OCI-LY7 (cell line): ENCODE data around the gene ZFP36. TPM values are rescaled to one million over a fixed set of nuclear protein-coding genes. Genes with fewer than 3 reads are reported as not detected.
A peak's percentile ranks its signal among the peaks of the same experiment; 100 is the strongest.

Source experiments
- BruUV-seq: library from RNA; stranded (reverse); fragments of 400-500 nt; replicated peaks from 2 replicates; lab custom pipeline; 2021; lab: Mats Ljungman, UMichigan
- CTCF ChIA-PET: fragments of 300-600 bp; sonication (Branson Sonifier 250); formaldehyde crosslinking; loops from one replicate; lab custom pipeline; 2022; ENCODE audit warnings: antibody characterized with exemption; ENCODE audit not compliant: unreplicated experiment; lab: Charles Lee
- POLR2A ChIA-PET: fragments of 300-600 bp; sonication (Branson Sonifier 250); formaldehyde crosslinking; loops from one replicate; lab custom pipeline; 2022; ENCODE audit warnings: antibody characterized with exemption; lab: Charles Lee
- DNase-seq: peaks from one replicate; pipeline ENCODE4 v3.0.0-alpha.2; 2015; ENCODE audit warnings: low spot score
- H2AFZ ChIP-seq: fragments of 200-600 bp; sonication (generic), shearing (Covaris generic); 2 replicates; pipeline ENCODE4 v1.6.1; 2014; ENCODE audit warnings: mild to moderate bottlenecking, antibody characterized with exemption, low read length, moderate library complexity
- H3K27ac ChIP-seq: fragments of 200-600 bp; sonication (generic); 2 replicates; pipeline ENCODE4 v1.5.1; 2014; ENCODE audit warnings: mixed run types, low read depth, mild to moderate bottlenecking, moderate library complexity, low read length, inconsistent platforms; ENCODE audit not compliant: poor library complexity, severe bottlenecking
- H3K36me3 ChIP-seq: fragments of 200-600 bp; sonication (generic); 2 replicates; pipeline ENCODE4 v1.6.1; 2014; ENCODE audit warnings: mild to moderate bottlenecking, antibody characterized with exemption, low read length, moderate library complexity, mixed read lengths; ENCODE audit not compliant: insufficient read depth
- H3K4me1 ChIP-seq: fragments of 200-600 bp; sonication (generic); 2 replicates; pipeline ENCODE4 v1.5.1; 2014; ENCODE audit warnings: mild to moderate bottlenecking, low read length; ENCODE audit not compliant: insufficient read depth, poor library complexity, severe bottlenecking
- H3K4me2 ChIP-seq: fragments of 200-600 bp; sonication (generic); 2 replicates; pipeline ENCODE4 v1.6.1; 2014; ENCODE audit warnings: mild to moderate bottlenecking, low read length
- H3K4me3 ChIP-seq: fragments of 200-600 bp; sonication (generic); 2 replicates; pipeline ENCODE4 v1.5.1; 2014; ENCODE audit warnings: mild to moderate bottlenecking, low read depth, low read length; ENCODE audit not compliant: poor library complexity, severe bottlenecking
- H3K79me2 ChIP-seq: fragments of 200-600 bp; sonication (generic); 2 replicates; pipeline ENCODE4 v1.6.1; 2016; ENCODE audit warnings: low read depth, mild to moderate bottlenecking, low read length, moderate library complexity, mixed read lengths; ENCODE audit not compliant: insufficient read depth
- H3K9me2 ChIP-seq: fragments of 200-600 bp; sonication (generic); 2 replicates; pipeline ENCODE4 v1.6.1; 2016; ENCODE audit warnings: mild to moderate bottlenecking, low read length, mixed read lengths; ENCODE audit not compliant: insufficient read depth
- H3K9me3 ChIP-seq: fragments of 200-600 bp; sonication (generic); 2 replicates; pipeline ENCODE4 v1.6.1; 2014; ENCODE audit warnings: mild to moderate bottlenecking, mixed run types, low read length, mixed read lengths
- H4K20me1 ChIP-seq: fragments of 200-600 bp; sonication (generic); 2 replicates; pipeline ENCODE4 v1.6.1; 2014; ENCODE audit warnings: mild to moderate bottlenecking, antibody characterized with exemption, low read length, moderate library complexity, mixed read lengths; ENCODE audit not compliant: insufficient read depth
- EZH2phosphoT487 ChIP-seq: fragments of 200-600 bp; sonication (generic); IDR thresholded peaks from 2 replicates; pipeline ENCODE4 v1.6.1; 2018; ENCODE audit warnings: low read depth, borderline replicate concordance, mild to moderate bottlenecking, mixed run types, antibody characterized with exemption, low read length, moderate library complexity, mixed read lengths
- intact Hi-C: fragments of 100-400 bp; cut with micrococcal nuclease; formaldehyde crosslinking; loops from one replicate; pipeline ENCODE4 v1.10.0; 2022; ENCODE audit not compliant: unreplicated experiment
- total RNA-seq, 2 experiments: library from RNA; depleted of rRNA in 1 of 2; stranded (reverse); fragments of >200 nt in 1 of 2; shearing (Covaris generic) in 1 of 2; gene quantifications; 2 replicates each; pipeline ENCODE4 v1.2.3, GENCODE V29; 2014 to 2022
- TF ChIP-seq, protein P1 (sequence below): fragments of 200-600 bp; sonication (generic); conservative IDR thresholded peaks from 2 replicates; pipeline ENCODE4 v1.5.1; 2014; ENCODE audit warnings: mild to moderate bottlenecking, antibody characterized with exemption, low read length, moderate library complexity, mixed read lengths

ZFP36 gene
- total RNA-seq, 2 experiments from 2014 or later, result 21.8 to 55.9 TPM

- Histone ChIP-seq H3K4me1 (peaks cover 10% of the 10 kb centered on the region), H3K36me3 (peaks cover 71% of the 10 kb centered on the region), H4K20me1 (0 out of 2 replicates have a peak, but pooled peaks cover 3% of the 10 kb centered on the region), H3K9me2 (no peaks in the 10 kb centered on the region), H3K4me2 (no peak overlapping the region), H3K79me2 (peaks cover 13% of the 10 kb centered on the region; the same call in 1 of the 2 replicates), H3K9me3 (no peaks in the 10 kb centered on the region), H3K4me3 (no peak overlapping the region), H3K27ac (no peak overlapping the region), H2AFZ (no peak overlapping the region)
- CTCF ChIA-PET, result no interaction called here
- TF ChIP-seq, protein P1, sequence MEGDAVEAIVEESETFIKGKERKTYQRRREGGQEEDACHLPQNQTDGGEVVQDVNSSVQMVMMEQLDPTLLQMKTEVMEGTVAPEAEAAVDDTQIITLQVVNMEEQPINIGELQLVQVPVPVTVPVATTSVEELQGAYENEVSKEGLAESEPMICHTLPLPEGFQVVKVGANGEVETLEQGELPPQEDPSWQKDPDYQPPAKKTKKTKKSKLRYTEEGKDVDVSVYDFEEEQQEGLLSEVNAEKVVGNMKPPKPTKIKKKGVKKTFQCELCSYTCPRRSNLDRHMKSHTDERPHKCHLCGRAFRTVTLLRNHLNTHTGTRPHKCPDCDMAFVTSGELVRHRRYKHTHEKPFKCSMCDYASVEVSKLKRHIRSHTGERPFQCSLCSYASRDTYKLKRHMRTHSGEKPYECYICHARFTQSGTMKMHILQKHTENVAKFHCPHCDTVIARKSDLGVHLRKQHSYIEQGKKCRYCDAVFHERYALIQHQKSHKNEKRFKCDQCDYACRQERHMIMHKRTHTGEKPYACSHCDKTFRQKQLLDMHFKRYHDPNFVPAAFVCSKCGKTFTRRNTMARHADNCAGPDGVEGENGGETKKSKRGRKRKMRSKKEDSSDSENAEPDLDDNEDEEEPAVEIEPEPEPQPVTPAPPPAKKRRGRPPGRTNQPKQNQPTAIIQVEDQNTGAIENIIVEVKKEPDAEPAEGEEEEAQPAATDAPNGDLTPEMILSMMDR, result no peak
- no peak for TF ChIP-seq EZH2phosphoT487
- BruUV-seq, result no TSS peak
- POLR2A ChIA-PET, result interaction anchor here (0.6 kb wide), 1 partner anchor 1383 kb away, joined by 3 read pairs; no protein-coding TSS in a partner anchor
- intact Hi-C loops, result no loop called here
- no peak for DNase-seq
Measured at GRCh38 chr19:39386557-39386956, 20.1 kb upstream of the ZFP36 start.

DNA sequence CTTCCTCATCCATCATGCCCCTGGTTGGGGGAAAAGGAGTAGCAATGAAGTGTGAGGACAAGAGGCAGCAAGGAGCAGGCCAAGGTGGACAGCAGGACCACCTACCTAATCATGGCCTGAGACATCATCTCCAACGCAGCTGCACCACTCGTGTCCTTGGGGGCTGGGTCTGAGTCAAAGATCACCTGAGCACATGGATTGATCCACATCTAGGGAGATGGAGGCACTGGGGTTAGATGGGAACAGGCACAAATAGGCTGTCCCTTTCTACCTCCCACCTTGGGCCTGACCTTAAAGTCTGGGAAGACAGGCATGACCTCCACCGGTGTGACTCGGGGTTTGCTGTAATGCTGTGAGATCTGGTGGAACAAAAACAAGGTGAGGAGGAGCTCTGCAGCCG is 18.0 kb upstream of the ZFP36 start:
- Histone ChIP-seq H3K4me3 (no peak overlapping the region), H4K20me1 (0 out of 2 replicates have a peak, but pooled peaks cover 2% of the 10 kb centered on the region), H3K79me2 (peaks cover 25% of the 10 kb centered on the region), H3K4me2 (no peak overlapping the region), H3K27ac (no peak overlapping the region), H3K9me2 (no peaks in the 10 kb centered on the region), H3K4me1 (peaks cover 23% of the 10 kb centered on the region), H3K36me3 (peaks cover 60% of the 10 kb centered on the region), H2AFZ (no peak overlapping the region), H3K9me3 (no peaks in the 10 kb centered on the region)
- CTCF ChIA-PET, result no interaction called here
- TF ChIP-seq, protein P1, result no peak
- TF ChIP-seq EZH2phosphoT487, result no peak
- TSS peak; percentile 75 for BruUV-seq
- no peak for DNase-seq
- intact Hi-C loops, result no loop called here
- POLR2A ChIA-PET, result no interaction called here

- Histone ChIP-seq H3K79me2 (peaks cover 25% of the 10 kb centered on the region), H3K9me2 (no peaks in the 10 kb centered on the region), H2AFZ (no peak overlapping the region), H3K36me3 (peaks cover 59% of the 10 kb centered on the region), H3K27ac (peak overlapping the region; percentile 84), H4K20me1 (no peaks in the 10 kb centered on the region), H3K4me1 (peaks cover 24% of the 10 kb centered on the region), H3K4me2 (peak overlapping the region; percentile 83), H3K9me3 (no peaks in the 10 kb centered on the region), H3K4me3 (peak overlapping the region; percentile 86)
- POLR2A ChIA-PET, result interaction anchor here (1.0 to 2.0 kb wide), 2 partner anchors 46 to 53 kb away, joined by 3 to 6 read pairs; partner anchors contain the start of gene RPS16
- no TSS peak for BruUV-seq
- TF ChIP-seq, protein P1, result no peak
- no peak for TF ChIP-seq EZH2phosphoT487
- no peak for DNase-seq
- intact Hi-C loops, result loop anchor here (2.0 kb wide), 1 partner anchor 143 kb away; the partner anchor contains the start of gene EID2B
- CTCF ChIA-PET, result no interaction called here
Measured at GRCh38 chr19:39389631-39390414, 16.8 kb upstream of the ZFP36 start.
